Stromal cell of bone marrow (primary cell): ENCODE data around the gene KITLG.
"Not testable (repeated sequence)": the region's sequence is repeated elsewhere in the genome, so short reads cannot be mapped to it uniquely, and the experiment has no call there.

ENCODE experiments used
- DNase-seq: peaks from one replicate; pipeline ENCODE4 v3.0.0-alpha.2; 2012; ENCODE audit warnings: low read depth

The KITLG gene

DNA sequence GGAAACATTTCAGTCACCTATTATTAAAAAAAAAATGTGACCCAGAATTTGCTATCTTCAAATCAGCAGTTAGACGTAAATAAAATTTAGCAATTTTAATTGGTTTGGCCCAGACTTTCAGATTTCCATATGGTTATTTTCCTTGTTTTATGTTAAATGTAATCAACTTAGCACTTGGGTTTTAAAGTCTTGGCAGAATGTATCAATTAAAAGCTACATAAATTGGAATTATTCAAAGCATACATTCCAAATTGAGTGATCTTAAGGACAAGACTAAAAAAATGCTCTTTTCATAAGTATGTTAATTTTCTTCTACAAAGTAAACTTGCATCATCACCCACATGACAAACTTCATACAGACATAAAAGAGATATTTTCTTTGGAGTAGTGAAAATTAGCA lies 3.4 kb downstream of the KITLG start:
- DNase-seq, result no peak

- no peak for DNase-seq
Observed at GRCh38 chr12:88575361-88575970, 4.8 kb downstream of the KITLG start.

GRCh38 chr12:88574278-88574677 lies 6.0 kb downstream of the KITLG start:
- no peak for DNase-seq

GRCh38 chr12:88573583-88573982 lies 6.7 kb downstream of the KITLG start:
- DNase-seq, result no peak

DNA sequence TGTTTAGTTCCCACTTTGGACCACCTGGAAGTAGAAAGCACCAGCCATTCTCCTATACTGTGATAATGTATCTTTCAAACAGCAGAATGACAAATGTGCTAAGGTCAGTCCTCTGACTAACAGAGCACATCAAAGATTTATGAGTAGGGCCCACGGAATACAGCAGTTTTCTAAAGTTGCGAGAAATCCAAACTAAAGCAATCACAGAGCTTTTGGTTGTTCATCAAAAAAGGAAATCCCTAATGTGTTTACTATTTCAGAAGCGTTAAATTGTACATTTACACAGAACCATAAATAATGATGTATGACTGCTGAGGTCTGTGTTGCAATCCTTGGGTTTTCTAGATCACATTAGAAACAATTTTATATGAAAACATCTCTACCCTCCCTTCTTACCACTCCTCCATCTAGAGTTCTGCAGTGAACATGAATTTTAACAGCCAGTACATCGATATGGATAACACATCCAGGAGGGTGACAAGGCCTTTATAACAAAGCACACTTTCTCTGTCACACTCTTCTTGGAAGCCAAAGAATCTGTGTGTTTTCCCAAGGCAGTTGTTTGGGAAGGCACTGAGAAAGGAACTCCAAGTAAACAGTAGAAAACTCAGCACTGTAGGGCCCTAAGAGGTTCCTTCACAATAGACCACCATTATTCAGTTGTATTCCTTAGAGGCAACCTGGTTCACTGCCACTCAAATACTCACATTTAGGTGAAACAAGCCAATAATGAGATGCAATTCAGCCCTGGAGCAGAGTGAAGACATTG lies 7.3 kb downstream of the KITLG start:
- no peak for DNase-seq

- no peak for DNase-seq
Observed at GRCh38 chr12:88571543-88571942, 8.7 kb downstream of the KITLG start.

DNA sequence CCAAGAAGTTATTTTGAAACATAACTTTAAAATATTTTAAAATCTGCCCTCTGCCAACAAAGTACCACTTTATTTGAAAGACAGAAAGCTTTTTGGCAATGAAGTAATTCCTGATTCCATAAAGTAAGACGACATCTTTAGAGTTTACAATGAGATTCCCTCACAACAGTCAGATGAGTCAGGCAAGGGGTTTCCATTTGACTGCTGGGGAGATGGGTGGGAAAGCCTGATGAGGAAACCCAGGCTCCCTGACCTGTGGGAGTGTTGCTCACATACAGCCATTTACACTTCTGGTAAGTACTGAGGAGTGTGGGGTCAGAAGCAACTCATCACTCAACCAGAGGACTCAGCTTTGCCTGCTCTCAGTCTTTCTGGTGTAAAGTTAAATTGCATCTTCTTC lies 10.2 kb downstream of the KITLG start:
- peak; percentile 31 for DNase-seq

DNA sequence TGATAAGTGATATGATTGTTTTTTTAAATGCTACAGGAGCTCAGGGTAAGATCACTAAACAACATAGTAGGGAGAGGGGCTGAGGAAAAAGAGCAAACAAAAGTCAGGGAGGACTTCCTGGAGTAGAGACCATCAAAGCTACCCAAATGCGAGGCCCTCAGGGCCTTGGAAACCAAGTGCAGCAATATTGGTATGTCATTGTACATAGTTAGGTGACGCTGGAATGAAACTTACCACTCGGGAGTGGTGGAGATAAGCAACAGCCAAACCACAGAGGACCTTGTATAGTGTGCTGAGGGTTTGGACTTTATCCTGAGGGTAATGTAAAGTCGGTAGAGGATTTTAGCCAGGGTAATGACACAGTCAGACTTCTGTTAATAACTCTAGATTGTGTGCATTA lies 13.8 kb downstream of the KITLG start:
- DNase-seq, result no peak

- peak; percentile 50 for DNase-seq
Observed at GRCh38 chr12:88562846-88563582, 17.3 kb downstream of the KITLG start.

DNA sequence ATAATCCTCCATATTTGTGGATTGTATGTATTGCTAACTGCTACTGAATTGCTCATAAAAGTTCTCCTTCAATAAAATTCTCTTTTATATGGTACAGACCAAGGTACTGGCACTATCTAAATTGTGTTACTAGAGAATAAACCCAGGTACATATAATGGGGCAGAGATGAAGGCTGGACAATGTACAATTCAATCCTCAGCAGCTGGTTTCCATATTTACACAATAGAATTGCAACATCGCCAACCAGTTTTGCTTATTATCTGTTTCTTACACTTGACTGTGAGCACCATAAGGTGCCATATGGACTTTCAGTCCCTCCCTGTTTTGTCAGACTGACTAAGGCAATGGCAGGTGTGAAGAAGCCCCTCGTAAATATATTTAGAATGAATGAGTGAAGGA lies 18.1 kb downstream of the KITLG start:
- no peak for DNase-seq

DNA sequence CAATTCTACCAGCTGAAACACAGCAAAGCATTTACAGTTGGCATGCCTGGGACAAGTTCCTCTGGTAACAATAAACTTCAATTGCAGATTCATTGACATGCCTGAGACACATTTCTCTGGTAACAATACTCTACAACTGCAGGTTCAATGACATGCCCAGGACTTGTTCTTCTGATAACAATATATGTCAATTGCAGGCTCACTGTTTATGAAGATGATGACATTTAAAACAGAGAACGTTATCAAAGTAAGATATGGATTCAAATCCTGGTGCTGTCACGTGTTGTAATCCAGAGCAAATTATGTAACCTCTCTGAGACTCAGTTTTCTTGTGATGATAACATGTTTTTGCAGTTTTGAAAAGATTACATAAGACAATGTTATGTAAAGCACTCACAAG lies 20.5 kb downstream of the KITLG start:
- DNase-seq, result no peak

- no peak for DNase-seq
Observed at GRCh38 chr12:88559199-88559598, 21.1 kb downstream of the KITLG start.

DNA sequence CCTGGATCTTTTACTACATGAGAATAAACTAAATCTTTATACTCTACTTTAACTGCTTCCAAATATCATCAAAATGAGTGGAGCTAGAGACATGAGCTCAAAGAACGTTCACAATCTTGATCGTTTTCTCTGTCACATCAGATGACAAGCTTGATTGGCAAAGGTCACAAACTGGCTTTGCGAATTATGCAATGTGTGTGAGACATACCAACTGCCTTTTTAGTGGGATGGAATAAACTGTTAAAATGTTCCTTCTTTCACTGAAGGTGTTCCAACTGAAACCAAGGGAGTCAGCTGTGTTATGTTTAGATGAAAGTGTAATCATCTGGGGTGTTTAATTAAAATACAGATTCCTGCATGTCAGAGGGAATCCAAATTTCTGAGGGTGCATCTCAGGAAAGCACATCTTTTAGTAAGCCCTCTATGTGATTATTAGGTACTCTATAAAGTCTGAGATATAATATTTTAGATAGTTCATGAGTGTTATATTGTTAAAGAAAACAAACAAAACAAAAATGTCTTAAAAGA lies 21.9 kb downstream of the KITLG start:
- no peak for DNase-seq

- no peak for DNase-seq
Observed at GRCh38 chr12:88556213-88556774, 24.0 kb downstream of the KITLG start.

DNA sequence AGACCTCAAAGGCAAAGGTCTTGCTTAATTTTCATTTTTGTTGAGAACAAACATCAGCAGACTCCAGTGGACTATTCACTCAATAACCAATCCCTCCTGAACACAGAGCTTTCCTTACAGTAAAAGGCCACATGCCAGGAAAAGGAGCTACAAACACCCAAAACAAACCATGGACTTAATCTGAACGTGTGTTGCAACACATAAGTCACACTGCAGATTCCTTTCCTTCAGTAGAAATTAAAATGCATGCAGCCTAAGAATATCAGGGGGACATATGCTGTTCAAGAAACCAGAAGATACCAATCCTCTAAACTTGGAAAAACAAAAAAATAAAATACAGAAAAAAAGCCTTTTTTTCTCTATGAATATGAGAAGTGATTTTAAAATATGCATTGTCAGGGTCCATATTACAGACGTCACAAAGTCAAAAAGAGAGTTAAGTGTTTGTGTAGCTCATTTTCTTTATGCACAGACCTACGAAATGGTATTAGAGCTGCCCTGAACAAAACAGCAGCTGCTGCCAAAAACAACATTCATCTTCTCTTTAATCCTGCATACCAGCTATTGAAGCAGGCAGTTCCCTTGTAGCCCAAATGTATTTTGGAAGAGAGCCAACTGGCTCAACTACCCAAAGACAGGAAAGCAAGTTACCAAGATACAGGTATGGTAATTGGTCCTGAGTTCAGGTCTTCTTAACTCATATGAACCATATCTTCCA lies 26.2 kb downstream of the KITLG start:
- peak; percentile 78 for DNase-seq

DNA sequence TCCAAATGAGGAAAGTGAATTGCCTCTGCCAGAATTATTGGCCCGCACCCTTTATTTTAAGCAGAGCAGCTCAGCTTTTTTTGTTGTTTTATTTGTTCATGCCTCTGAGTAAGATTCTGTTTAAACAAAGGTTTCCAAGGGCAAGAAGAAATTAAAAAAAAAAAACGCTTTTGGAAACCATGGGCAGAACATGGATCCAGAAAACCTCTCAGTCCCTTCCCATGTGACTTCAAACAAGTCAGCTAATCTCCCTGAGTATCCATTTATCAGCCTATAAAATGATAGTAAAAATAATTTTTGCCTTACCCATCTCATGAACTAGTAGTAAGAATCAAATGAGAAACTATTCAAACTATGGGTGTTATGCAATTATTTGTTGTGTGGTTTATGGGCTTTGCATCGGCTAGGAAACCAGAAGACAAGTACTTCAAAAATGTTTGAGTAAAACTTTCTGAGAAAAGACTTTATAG lies 27.6 kb downstream of the KITLG start:
- DNase-seq, result no peak

GRCh38 chr12:88549929-88550328 lies 30.3 kb downstream of the KITLG start:
- no peak for DNase-seq

DNA sequence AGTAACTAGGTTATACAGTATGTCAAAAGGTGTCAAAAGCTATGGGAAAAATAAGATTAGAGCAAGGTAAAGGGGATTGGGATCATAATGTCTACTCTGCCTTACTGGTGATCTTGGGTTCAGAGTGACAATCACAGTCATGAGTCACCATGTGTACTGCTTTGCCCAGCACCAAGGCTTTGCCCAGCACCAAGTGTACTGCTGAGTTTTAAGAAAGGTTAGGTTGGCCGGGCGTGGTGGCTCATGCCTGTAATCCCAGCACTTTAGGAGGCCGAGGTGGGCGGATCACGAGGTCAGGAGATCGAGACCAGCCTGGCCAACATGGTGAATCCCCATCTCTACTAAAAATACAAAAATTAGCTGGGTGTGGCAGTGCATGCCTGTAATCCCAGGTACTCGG lies 32.3 kb downstream of the KITLG start:
- not testable (repeated sequence) for DNase-seq

- no peak for DNase-seq
Observed at GRCh38 chr12:88546853-88547252, 33.4 kb downstream of the KITLG start.

DNA sequence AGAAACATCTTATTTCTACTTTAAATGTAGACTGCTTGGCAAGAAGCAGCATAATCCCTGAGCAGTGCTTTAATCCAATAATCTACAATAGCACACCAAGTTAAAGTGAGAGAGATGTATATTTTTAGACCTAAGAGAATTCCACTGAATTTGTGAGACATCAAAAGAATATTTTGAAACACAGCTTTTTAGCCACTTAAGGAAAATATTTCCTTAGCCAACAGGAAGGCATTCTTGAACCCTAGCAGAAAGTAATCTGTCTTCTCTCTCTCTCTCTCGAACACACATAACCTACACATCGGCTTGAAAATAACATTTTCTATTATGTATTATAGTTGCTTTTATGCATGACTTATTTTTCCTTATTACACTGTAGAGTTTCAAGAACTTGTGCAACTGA lies 34.0 kb downstream of the KITLG start:
- no peak for DNase-seq
